Fibroblast of peridontal ligament (primary cell): ENCODE results near the gene GSTA3.
A peak's percentile ranks its signal among the peaks of the same experiment; 100 is the strongest.
"Not testable (repeated sequence)": the region's sequence is repeated elsewhere in the genome, so short reads cannot be mapped to it uniquely, and the experiment has no call there.

ENCODE experiments used
- DNase-seq: peaks from one replicate; pipeline ENCODE4 v3.0.0-alpha.2; 2010; ENCODE audit errors: extremely low read depth

Gene GSTA3

GRCh38 chr6:52910091-52910490 lies 593 bp upstream of the GSTA3 start:
- DNase-seq, result no peak

GRCh38 chr6:52909131-52909530 lies 367 bp downstream of the GSTA3 start:
- DNase-seq, result no peak

DNA sequence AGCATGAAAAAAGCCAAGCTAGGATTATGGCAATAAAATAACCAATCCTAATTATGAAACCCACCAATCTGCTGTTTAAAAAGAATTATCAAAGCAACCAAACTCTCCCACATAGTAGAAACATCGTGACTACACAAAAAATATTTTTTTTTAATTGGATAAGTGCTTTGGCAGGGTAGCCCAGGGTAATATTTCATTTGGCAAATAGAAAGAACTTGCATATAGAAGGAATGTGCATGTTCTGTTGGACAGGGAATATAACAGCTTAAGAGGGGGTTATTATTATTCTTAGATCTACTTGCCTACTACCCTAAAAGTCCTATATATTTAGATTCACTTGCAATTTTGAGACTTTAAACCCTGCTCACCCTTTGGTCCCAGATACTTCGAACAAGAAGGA lies 972 bp downstream of the GSTA3 start:
- peak; percentile 10 for DNase-seq

DNA sequence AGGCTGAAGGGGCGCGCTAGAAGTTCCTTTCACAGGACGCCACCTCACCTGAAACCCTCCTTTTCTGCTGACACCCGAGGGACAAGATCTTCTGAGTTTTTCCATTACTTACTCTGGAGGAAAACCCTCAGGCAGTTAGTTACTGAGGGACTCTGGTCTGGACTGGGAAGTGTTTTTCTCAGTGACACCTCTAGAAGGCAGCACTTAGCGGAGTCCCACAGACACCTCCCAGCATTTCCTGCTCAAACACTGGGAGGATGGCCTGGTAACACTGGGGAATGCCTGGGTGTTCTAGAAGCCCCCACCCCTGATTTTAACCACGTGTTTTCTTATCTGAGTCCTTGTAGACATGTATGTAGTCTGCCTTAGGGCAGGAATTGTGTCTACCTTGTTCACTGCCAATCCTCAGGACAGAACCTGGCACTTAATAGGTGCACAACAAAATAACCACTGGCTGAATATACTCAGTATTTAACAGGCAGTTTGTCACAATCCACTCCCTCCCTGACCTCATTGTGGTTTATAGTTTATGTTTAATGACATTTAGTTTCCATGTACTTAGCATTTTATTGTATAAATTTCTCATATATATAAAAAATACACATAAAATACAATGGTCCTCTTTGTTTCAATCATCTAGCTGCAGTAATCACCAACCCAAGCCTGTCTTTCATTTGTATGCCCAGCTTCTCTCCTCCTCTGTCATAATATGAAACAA lies 4.8 kb downstream of the GSTA3 start:
- DNase-seq, result no peak

DNA sequence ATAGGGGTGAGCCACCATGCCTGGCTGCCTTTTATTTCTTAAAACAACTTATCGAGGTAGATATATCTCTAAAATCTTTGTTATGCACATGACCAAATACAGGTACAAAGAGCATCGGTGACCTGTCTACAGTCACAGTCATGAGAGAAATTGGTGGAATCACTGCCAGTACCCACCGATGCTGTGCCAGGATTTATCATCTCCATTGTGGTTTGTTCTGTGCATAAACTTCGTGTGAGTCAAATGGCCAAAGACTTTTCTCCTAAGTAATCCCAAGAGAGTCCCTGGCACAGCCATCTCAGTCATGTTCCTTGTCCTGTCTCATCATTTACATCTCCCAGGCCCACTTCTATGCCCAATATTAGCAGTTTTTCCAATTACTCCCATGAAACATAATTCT lies 9.0 kb downstream of the GSTA3 start:
- DNase-seq, result no peak

DNA sequence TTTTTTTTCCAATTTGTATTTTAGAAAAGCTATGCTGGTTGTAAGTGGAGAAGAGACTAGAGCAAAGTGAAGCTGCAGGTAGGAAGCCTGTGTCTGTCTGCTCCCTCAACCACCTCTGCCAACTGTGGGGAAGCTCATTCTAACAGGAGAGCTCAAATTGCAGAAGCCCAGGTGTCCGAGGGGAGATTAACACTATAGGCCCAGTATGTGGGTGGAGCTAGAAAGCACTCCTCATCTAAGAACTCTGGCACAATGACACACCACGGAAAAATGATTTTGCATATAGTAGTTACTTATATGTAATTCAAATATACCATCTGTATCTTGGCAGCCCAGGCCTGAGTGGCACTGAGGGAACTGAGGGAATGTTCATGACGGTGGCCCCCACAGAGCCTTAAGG lies 13.7 kb downstream of the GSTA3 start:
- DNase-seq, result not testable (repeated sequence)

DNA sequence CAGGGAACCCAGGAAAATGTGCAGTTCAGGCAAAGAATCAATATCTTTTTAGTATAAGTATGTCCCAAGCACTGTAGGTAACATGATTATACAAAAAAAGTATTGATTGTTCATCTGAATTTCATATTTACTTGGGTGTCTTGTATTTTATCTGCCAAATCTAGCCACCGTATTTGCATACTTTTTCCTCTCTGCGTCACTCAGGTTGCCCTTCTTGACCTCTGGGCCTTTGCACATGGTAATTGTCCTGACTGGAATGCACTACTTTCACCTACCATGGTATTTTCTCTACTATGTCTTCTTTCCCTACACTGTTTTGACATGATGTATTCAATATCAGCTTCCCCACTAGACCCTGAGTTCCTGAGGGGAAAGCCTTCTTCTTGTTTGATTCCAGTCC lies 15.2 kb downstream of the GSTA3 start:
- no peak for DNase-seq

GRCh38 chr6:52893803-52894202 lies 15.7 kb downstream of the GSTA3 start:
- DNase-seq, result no peak

DNA sequence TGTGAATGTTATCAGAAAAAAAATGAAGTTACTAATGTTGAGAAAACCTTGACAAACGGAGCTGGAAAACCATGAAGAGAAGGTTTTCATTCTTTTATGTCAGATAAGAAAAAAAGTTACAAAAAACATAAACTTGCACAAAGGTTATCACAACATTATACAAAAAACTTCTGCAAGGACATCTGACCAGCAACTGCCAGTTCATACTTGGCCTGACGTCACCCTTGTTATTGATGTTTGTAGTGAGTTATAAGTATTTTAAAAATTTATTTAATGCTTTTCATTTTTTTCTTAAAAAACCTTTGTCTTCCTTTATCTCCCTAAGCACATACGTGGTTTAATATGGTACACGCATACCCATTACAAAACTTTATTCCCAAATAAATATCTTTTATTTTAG lies 16.3 kb downstream of the GSTA3 start:
- no peak for DNase-seq

- no peak for DNase-seq
Observed at GRCh38 chr6:52890018-52890417, 19.5 kb downstream of the GSTA3 start.

DNA sequence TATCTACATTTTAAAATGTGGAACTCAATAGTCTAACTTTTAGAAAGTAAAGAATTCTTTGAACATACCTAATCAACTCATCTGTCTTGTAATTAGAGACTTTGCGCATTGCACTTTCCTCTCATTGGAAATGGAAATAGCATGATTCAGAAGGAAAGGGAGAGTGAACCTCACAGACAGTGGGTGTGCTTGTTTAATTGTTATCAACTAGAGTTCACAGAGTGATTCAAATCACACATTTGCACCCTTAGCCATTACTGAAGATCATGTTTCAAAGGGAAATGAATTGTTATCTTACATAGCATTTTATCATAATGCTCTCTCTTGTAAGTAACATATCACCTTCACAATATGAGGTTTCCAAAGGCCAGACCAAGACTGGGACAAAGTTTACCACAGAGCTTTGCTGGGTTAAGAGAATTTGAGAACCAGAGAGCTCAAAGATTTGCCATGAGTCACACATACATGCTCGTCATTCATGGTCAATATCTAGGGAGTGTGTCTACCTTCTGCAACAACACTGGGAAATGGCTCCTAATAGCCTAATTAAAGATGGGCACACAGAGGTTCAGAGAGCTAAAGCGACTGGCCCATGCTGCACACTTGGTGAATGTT lies 21.5 kb downstream of the GSTA3 start:
- DNase-seq, result no peak

DNA sequence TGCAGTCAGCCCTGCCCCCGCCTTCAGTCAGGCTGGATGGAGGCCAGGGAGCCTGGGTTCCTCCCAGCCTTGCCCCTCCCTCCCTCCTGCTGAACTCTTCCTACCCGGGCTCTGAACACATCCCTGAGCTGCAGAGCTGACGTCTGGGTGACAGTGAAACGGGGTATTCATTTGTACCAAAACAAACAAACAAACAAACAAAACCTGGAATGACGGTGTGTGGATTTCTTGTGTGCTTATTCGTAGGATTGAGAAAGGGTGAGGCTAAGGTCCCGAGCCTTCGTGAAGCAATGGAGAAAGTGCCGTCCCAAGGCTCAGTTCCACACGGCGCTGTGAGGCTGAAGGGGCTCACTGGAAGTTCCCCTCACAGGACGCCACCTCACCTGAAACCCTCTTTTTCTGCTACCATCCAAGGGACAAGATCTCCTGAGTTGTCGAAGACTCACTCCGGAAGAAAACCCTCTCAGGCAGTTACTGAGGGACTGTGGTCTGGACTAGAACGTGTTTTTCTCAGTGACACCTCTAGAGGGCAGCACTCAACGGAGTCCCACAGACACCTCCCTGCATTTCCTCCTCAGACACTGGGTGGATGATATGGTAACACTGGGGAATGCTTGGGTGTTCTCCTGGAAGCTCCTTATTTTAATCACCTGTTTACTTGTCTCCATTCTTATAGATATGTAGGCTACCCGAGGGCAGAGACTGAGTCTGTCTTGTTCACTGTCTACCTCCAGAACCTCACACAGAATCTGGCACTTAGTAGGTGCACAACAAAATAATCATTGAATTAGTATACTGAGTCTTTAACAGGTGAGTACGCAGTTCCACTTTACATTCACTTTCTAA lies 27.3 kb downstream of the GSTA3 start:
- peak; percentile 74 for DNase-seq

- DNase-seq, result no peak
Observed at GRCh38 chr6:52881662-52881995, 27.9 kb downstream of the GSTA3 start.

DNA sequence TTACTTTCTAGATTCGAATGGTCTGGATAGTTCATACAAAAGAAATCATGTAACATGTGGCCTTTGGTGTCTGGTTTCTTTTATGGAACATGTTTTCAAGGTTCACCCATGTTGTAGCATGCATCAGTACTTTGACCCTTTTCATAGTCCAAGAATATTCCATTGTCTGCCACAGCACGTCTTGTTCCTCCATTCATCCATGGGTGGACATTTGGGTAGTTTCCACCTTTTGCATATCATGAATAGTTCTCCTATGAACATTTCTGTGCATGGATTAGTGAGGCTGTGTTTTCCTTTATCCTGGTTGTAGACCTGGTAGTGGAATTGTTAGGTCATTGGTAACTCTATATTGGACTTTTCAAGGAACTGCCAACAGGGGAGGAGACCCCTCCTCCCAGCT lies 31.7 kb downstream of the GSTA3 start:
- DNase-seq, result no peak

DNA sequence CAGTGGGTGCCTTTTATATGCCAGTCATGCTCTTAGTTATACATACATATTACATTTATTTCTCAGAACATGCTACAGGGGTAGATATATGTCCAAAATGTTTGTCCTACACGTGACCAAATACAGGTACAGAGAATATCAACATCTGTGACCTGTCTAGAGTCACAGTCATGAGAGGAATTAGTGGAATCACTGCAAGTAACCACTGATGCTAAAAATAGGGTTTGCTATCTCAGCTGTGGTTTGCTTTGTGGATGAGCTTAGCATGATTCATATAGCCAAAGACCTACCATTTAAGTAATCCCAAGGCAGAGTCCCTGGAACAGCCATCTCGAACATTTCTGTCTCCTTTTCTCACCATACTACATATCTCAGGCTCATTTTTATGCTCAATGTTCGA lies 32.3 kb downstream of the GSTA3 start:
- peak; percentile 85 for DNase-seq

DNA sequence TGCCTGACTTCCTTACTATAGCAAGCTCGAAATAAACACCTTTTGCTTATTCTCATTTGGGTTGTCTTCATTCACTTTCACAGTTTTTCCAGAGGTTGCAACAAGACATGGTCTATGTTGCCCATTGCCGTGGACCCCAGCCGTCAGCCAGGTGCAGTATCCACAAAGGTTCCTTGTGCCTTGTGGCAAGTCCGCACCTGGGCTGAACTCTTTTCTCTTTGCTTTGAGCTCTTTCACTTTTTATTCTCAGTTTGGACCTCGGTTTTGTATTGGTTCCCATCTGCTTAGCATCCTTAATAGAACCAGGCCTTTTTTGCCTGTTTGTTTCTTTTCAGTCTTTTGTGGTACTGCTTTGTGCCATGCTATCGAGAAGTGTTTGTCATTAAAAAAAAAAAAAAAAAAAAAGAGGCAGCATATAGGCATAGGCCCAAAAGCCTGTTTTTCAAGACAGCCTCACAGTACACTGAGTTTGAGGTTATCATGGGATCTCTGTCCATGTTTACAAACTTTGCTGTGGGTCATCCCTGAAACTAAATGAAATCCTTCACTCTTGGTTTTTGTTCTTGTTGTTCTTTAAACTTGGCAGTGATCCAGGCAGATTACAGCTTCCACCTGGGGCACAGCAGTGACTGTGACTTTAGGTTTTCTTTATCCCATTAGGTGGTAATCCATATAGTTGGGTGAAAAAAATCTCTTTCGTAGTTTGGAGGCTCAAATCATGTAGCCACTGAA lies 33.3 kb downstream of the GSTA3 start:
- no peak for DNase-seq

- DNase-seq, result no peak
Observed at GRCh38 chr6:52872031-52872430, 37.5 kb downstream of the GSTA3 start.

- DNase-seq, result no peak
Observed at GRCh38 chr6:52871621-52872020, 37.9 kb downstream of the GSTA3 start.

GRCh38 chr6:52870335-52871091 lies 39.0 kb downstream of the GSTA3 start:
- DNase-seq, result not testable (repeated sequence)

- not testable (repeated sequence) for DNase-seq
Observed at GRCh38 chr6:52868899-52869298, 40.6 kb downstream of the GSTA3 start.

GRCh38 chr6:52868240-52868639 lies 41.3 kb downstream of the GSTA3 start:
- no peak for DNase-seq

DNA sequence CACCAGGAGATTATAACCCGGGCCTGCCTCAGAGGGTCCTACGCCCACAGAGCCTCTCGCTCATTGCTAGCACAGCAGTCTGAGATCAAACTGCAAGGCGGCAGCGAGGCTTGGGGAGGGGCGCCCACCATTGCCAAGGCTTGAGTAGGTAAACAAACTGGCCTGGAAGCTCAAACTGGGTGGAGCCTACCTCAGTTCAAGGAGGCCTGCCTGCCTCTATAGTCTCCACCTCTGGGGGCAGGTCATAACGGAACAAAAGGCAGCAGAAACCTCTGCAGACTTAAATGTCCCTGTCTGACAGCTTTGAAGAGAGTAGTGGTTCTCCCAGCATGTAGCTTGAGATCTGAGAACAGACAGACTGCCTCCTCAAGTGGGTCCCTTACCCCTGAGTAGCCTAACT lies 48.3 kb downstream of the GSTA3 start:
- not testable (repeated sequence) for DNase-seq
